Measurements from ENCODE around the gene OR6J1. TPM values are rescaled to one million over a fixed set of nuclear protein-coding genes. Genes with fewer than 3 reads are reported as not detected.
"Not testable (repeated sequence)": the region's sequence is repeated elsewhere in the genome, so short reads cannot be mapped to it uniquely, and the experiment has no call there.

The OR6J1 gene
- total RNA-seq, 2 experiments from 2014 or later: not detected

DNA sequence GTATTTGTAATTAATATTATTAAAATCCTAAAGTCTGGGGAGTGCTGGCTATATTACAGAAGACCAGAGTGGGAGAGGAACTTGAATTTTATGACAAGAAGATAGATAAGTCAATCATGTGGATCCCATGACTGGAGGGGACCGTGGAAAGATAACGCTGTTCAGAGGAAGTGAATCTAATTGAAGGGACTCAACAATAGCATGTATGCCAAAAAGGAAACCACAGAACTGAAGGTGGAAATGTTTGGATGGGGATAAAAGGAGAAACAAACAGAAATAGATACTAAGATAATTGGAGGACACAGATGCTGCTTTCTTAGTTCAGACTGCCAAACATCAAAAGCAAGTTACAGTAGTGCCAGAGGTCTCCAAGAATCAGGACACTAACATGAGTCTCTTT lies 21.1 kb downstream of the OR6J1 start:
- H3K4me1 Mint-ChIP-seq (ENCODE audit: low read depth): peaks cover 4% of the 10 kb centered on the region
- no peaks in the 10 kb centered on the region for H3K27me3 Mint-ChIP-seq (ENCODE audit: low read depth)
- intact Hi-C loops (cut with micrococcal nuclease): no loop called here
- H3K9me3 Mint-ChIP-seq: peaks cover 2% of the 10 kb centered on the region
- no peak for DNase-seq
- no peaks in the 10 kb centered on the region for H3K36me3 Mint-ChIP-seq (ENCODE audit: low read depth)
- CTCF ChIA-PET: no interaction called here
- no peak overlapping the region for H3K27ac Mint-ChIP-seq
- no peak overlapping the region for H3K4me3 Mint-ChIP-seq

DNA sequence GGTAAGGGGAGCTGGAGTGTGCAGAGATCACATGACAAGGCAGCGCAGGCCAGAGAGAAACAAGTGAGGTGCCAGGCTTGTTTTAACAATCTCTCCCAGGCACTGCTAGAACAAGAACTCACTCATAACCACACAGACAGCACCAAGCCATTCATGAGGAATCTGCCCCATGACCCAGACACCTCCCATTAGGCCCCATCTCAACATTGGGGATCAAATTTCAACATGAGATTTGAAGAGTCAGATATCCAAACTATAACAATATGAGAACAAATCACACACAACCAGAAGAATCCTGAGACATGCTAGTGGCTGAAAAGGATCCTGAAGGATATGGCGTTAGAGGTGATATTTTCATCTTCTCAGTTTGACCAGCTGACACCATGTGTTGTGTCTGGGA lies 21.9 kb downstream of the OR6J1 start:
- peaks cover 4% of the 10 kb centered on the region for H3K4me1 Mint-ChIP-seq (ENCODE audit: low read depth)
- DNase-seq: no peak
- H3K9me3 Mint-ChIP-seq: peaks cover 2% of the 10 kb centered on the region
- intact Hi-C loops (cut with micrococcal nuclease): no loop called here
- no peak overlapping the region for H3K27ac Mint-ChIP-seq
- CTCF ChIA-PET: interaction anchor here (0.7 kb wide), 1 partner anchor 981 kb away, joined by 3 read pairs; no protein-coding TSS in a partner anchor
- H3K27me3 Mint-ChIP-seq (ENCODE audit: low read depth): no peaks in the 10 kb centered on the region
- H3K4me3 Mint-ChIP-seq: no peak overlapping the region
- H3K36me3 Mint-ChIP-seq (ENCODE audit: low read depth): no peaks in the 10 kb centered on the region

DNA sequence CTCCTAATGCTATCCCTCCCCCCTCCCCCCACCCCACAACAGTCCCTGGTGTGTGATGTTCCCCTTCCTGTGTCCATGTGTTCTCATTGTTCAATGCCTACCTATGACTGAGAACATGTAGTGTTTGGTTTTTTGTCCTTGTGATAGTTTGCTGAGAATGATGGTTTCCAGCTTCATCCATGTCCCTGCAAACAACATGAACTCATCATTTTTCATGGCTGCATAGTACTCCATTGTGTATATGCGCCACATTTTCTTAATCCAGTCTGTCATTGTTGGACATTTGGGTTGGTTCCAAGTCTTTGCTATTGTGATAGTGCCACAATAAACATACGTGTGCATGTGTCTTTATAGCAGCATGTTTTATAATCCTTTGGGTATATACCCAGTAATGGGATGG lies 28.4 kb downstream of the OR6J1 start:
- H3K36me3 Mint-ChIP-seq (ENCODE audit: low read depth); intact Hi-C loops (cut with micrococcal nuclease); CTCF ChIA-PET; H3K4me1 Mint-ChIP-seq (ENCODE audit: low read depth); H3K9me3 Mint-ChIP-seq; H3K27me3 Mint-ChIP-seq (ENCODE audit: low read depth); H3K27ac Mint-ChIP-seq; DNase-seq; H3K4me3 Mint-ChIP-seq: not testable (repeated sequence)

DNA sequence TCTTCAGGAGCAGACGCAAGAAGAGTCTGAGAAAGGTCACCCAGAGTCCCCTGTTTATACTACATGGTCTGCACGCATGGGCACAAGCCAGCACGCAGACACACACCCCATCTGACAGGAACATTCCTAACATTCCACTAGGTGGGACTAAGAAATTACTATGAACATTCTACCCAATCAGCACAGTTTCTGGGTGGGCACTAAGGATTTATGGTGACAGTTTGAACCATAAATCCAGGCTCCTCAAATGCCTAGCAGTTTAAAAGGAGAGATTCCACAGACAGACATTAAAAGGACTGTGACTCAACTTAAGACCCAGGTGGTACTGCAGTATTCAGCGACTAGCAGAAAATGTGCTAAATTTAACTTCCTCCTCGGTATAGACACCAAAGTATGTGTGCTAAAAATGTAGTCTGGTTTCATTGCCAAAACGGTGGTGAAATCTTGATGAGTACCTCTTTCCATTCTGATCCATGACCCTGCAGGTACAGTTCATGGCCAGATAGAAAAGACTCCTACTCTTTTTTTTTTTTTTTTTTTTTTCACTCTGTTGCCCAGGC lies 29.8 kb downstream of the OR6J1 start:
- H3K9me3 Mint-ChIP-seq: no peaks in the 10 kb centered on the region
- CTCF ChIA-PET: no interaction called here

DNA sequence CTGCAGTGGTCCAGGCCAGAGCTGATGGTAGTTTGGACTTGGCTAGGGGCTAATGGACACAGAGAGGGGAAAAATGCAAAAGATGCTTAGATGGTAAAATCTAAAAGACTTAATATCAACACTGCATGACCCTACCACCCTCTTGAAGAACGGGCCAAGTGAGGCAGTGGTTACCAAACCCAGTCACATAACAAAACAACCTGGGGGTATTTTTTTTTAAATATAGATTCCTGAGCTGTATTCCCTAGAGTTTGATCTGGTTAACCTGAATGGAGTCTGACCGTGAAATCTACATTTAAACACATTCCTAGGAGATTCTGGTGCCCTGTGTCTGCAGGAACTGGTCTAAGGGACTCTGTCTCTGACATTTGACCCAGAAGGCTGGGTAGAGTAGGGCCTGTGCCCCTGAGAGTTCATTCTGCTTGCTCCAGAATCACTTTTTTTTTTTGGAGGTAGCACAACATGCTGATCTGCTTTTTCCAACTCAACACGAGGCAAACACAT lies 30.4 kb downstream of the OR6J1 start:
- Mint-ChIP-seq H3K27ac (no peak overlapping the region), H3K9me3 (no peaks in the 10 kb centered on the region), H3K4me1 (ENCODE audit: low read depth) (no peaks in the 10 kb centered on the region), H3K4me3 (no peak overlapping the region), H3K36me3 (ENCODE audit: low read depth) (peaks cover 12% of the 10 kb centered on the region), H3K27me3 (ENCODE audit: low read depth) (no peaks in the 10 kb centered on the region)
- no peak for DNase-seq
- intact Hi-C loops (cut with micrococcal nuclease): no loop called here
- CTCF ChIA-PET: no interaction called here

More for the DNA sequence above, 29.8 kb downstream of the OR6J1 start:
- Mint-ChIP-seq H3K36me3 (ENCODE audit: low read depth) (peaks cover 12% of the 10 kb centered on the region), H3K27ac (no peak overlapping the region), H3K27me3 (ENCODE audit: low read depth) (no peaks in the 10 kb centered on the region), H3K4me3 (no peak overlapping the region), H3K4me1 (ENCODE audit: low read depth) (no peaks in the 10 kb centered on the region)
- intact Hi-C loops (cut with micrococcal nuclease): no loop called here
- DNase-seq: no peak

DNA sequence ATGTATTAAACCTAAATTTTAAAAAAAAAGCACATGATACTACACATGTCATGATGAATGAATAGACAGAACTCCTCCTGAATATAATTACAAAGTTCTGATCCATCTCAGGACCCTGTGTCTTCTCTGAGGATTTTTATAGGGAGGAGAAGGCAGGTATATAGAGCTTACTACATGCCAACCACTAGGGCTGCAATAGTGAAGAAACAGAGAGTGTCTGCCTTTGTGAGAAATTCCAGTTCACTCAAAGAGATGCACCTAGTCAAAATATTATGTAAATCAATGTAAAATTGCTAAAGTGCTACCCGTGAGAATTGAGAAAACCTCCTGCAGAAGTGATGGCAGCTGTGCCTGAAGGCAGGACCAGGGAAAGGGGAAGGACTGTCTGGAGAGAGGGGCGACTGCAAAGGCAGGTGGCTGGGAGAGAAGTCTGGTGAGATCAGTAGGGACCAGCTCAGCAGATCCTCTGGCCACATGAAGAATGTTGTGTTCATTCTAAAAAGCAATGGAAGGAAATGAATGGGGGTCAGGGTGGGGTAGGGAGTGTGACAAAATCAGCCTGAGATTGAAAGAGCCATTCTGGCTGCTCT lies 31.0 kb downstream of the OR6J1 start:
- CTCF ChIA-PET: no interaction called here
- intact Hi-C loops (cut with micrococcal nuclease): no loop called here
- no peaks in the 10 kb centered on the region for H3K27me3 Mint-ChIP-seq (ENCODE audit: low read depth)
- no peaks in the 10 kb centered on the region for H3K4me1 Mint-ChIP-seq (ENCODE audit: low read depth)
- no peak overlapping the region for H3K4me3 Mint-ChIP-seq
- H3K9me3 Mint-ChIP-seq: no peaks in the 10 kb centered on the region
- DNase-seq: no peak
- no peak overlapping the region for H3K27ac Mint-ChIP-seq
- peaks cover 12% of the 10 kb centered on the region for H3K36me3 Mint-ChIP-seq (ENCODE audit: low read depth)

DNA sequence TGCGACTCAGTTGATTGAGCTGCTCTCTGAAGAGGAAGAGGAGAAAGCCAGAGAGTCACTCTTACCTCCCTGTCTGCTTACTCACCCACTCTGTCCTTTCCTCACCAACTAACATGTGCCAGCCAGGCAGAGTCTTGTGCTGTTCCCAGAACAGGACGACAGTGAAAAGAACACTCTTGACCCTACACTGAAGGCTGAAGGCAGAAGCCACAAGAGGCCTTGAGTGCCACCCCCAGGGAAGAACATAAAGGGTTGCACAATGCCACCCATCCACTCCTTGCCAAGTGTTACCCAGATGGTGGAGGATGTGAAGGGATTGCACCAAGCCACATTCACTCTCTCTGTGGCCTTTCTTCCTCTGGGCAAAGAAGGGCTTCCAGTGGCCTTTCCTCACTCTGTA lies 33.2 kb downstream of the OR6J1 start:
- Mint-ChIP-seq H3K36me3 (ENCODE audit: low read depth) (peaks cover 14% of the 10 kb centered on the region), H3K27me3 (ENCODE audit: low read depth) (no peaks in the 10 kb centered on the region), H3K27ac (no peak overlapping the region), H3K9me3 (no peaks in the 10 kb centered on the region), H3K4me1 (ENCODE audit: low read depth) (no peaks in the 10 kb centered on the region), H3K4me3 (no peak overlapping the region)
- no peak for DNase-seq
- intact Hi-C loops (cut with micrococcal nuclease): no loop called here
- CTCF ChIA-PET: no interaction called here

DNA sequence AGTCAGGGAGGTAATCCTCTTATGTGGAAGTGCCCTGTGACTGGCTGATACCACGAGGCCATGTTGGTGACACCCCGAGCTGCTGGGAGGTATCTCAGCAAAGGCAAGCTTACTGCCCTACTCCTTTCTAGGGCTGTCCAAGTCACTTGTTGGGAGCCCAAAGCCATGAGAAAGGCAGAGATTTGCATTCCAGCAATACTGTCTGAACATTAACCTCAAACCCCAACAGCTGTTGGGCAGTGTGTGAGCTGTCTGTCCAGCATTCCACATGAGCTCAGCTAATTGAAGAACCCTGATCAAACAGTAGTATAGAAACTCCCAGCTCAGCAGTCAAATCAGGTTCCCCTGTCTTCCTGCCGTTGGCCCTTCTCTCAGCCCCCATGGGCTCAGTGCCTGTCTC lies 36.9 kb downstream of the OR6J1 start:
- H3K4me1 Mint-ChIP-seq (ENCODE audit: low read depth): no peaks in the 10 kb centered on the region
- CTCF ChIA-PET: interaction anchor here (0.5 kb wide), 1 partner anchor 10 kb away, joined by 3 read pairs; no protein-coding TSS in a partner anchor
- intact Hi-C loops (cut with micrococcal nuclease): no loop called here
- H3K4me3 Mint-ChIP-seq: no peak overlapping the region
- H3K27ac Mint-ChIP-seq: no peak overlapping the region
- peaks cover 21% of the 10 kb centered on the region for H3K36me3 Mint-ChIP-seq (ENCODE audit: low read depth)
- H3K9me3 Mint-ChIP-seq: no peaks in the 10 kb centered on the region
- H3K27me3 Mint-ChIP-seq (ENCODE audit: low read depth): no peaks in the 10 kb centered on the region
- no peak for DNase-seq

DNA sequence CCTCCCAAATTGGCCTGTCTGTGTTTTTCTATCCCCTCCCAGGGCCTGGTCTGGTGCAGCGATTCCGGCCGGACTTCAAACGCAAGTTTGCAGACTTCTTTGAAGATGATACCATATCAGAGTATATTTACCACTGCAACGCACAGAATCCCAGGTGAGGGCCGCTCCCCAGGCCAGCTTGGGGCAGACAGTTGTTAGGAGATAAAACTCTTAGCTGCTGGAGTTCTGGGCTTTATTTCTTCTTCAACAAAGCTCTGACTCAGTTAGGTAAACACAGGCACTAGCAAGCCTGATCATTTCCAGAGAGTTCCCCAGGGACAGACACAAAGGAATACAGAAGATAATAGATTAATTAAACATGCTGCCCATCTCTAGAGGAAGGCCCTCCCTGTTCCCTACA lies 37.8 kb downstream of the OR6J1 start:
- intact Hi-C loops (cut with micrococcal nuclease): no loop called here
- Mint-ChIP-seq H3K4me1 (ENCODE audit: low read depth) (no peaks in the 10 kb centered on the region), H3K27ac (no peak overlapping the region), H3K9me3 (no peaks in the 10 kb centered on the region), H3K27me3 (ENCODE audit: low read depth) (no peaks in the 10 kb centered on the region), H3K4me3 (no peak overlapping the region), H3K36me3 (ENCODE audit: low read depth) (peaks cover 24% of the 10 kb centered on the region)
- no peak for DNase-seq
- CTCF ChIA-PET: interaction anchor here (0.6 kb wide), 1 partner anchor 208 kb away, joined by 3 read pairs; no protein-coding TSS in a partner anchor

DNA sequence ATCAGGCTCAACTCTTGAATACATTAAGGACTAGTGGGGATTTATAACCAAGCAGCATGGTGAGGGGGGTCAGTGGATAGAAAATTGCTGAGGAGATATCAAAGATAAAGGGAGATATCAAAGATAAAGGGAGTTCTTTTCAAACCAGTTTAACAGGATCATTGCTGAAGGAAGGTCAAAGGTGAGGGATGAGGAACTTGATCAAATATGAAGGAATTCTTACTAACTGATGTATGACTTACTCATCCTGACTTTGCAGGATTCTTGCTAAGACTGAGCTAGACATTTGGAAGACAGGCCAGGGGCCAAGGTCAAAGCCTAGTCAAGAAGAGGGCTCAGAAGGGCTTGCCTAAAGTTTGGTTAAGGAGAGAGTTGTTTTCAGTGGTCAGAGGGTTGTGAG lies 41.3 kb downstream of the OR6J1 start:
- CTCF ChIA-PET: interaction anchor here (0.9 to 3.8 kb wide), 2 partner anchors 13 to 32 kb away, joined by 3 to 24 read pairs; no protein-coding TSS in a partner anchor
- DNase-seq: no peak
- H3K4me1 Mint-ChIP-seq (ENCODE audit: low read depth): peaks cover 23% of the 10 kb centered on the region

DNA sequence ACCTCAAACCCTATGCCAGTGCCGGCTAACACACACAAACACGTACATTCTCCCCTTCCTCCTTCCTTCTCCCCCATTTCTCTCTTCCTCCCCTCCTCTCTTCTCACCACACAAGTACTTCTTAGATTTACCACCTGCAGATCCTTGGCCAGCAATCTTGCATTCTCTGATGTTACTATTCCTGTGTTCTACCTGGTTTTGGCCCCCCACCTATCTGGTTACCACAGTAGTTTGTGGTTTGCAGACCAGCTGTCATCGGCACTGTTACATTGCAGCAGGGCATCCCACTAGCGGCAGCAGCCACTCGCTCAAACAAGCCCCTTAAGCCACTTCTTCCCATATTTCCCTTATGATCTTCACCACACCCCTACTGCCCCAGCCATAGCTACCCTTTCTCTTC lies 42.2 kb downstream of the OR6J1 start:
- no peak overlapping the region for H3K27ac Mint-ChIP-seq
- CTCF ChIA-PET: interaction anchor here (1.3 to 3.8 kb wide), 3 partner anchors 12 to 46 kb away, joined by 3 to 24 read pairs (median 14); partner anchors contain the start of gene DAD1

More for the DNA sequence above, 41.3 kb downstream of the OR6J1 start:
- Mint-ChIP-seq H3K27ac (no peak overlapping the region), H3K9me3 (no peaks in the 10 kb centered on the region), H3K4me3 (no peak overlapping the region), H3K36me3 (ENCODE audit: low read depth) (peaks cover 12% of the 10 kb centered on the region), H3K27me3 (ENCODE audit: low read depth) (no peaks in the 10 kb centered on the region)
- intact Hi-C loops (cut with micrococcal nuclease): no loop called here

DNA sequence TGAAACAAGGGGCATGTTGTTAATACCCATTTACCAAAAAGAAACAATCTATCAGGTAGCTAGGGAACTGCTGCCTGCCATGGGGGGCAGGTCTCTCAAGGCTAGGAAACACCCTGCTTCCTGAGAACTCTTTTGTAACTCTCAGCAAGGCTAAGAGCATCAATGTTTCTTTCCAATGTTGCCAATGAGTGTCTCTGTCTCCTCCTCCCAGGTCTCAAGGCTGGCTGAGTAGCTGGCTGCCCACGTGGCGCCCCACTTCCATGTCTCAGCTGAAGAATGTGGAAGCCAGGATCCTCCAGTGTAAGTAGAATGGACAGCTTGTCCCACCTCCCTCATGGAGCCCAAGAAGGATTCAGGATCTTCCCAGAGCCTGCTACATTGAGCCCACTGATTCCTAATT lies 42.7 kb downstream of the OR6J1 start:
- Mint-ChIP-seq H3K27me3 (ENCODE audit: low read depth) (no peaks in the 10 kb centered on the region), H3K4me1 (ENCODE audit: low read depth) (peaks cover 23% of the 10 kb centered on the region), H3K4me3 (no peak overlapping the region), H3K9me3 (no peaks in the 10 kb centered on the region), H3K36me3 (ENCODE audit: low read depth) (peaks cover 10% of the 10 kb centered on the region), H3K27ac (no peak overlapping the region)
- CTCF ChIA-PET: interaction anchor here (0.7 to 3.8 kb wide), 5 partner anchors 12 to 99 kb away, joined by 3 to 24 read pairs (median 5); partner anchors contain the start of gene DAD1
- intact Hi-C loops (cut with micrococcal nuclease): no loop called here
- DNase-seq: no peak

More for the DNA sequence above, 42.2 kb downstream of the OR6J1 start:
- no peaks in the 10 kb centered on the region for H3K27me3 Mint-ChIP-seq (ENCODE audit: low read depth)
- DNase-seq: no peak
- H3K36me3 Mint-ChIP-seq (ENCODE audit: low read depth): peaks cover 10% of the 10 kb centered on the region
- no peak overlapping the region for H3K4me3 Mint-ChIP-seq
- intact Hi-C loops (cut with micrococcal nuclease): no loop called here
- peaks cover 23% of the 10 kb centered on the region for H3K4me1 Mint-ChIP-seq (ENCODE audit: low read depth)
- H3K9me3 Mint-ChIP-seq: no peaks in the 10 kb centered on the region

DNA sequence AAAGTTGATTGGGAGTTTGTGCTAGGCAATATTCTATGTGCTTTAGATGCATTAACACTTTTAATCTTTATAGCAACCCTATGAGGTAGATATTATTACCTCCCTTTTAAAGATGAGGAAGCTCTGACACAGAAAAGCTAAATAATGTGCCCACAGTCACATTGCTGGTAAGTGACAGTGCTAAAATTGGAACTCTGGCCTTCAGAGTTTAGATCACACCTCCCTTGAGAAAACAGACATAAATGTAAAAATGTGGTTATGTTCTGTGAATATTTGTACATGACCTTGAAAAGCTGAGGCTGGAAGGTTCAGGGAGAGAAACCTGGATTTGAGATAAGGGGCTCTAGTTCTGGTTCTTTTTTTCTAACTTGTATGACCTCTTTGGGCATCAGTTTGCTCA lies 44.1 kb downstream of the OR6J1 start:
- H3K36me3 Mint-ChIP-seq (ENCODE audit: low read depth): peaks cover 8% of the 10 kb centered on the region
- intact Hi-C loops (cut with micrococcal nuclease): no loop called here
- no peak overlapping the region for H3K27ac Mint-ChIP-seq
- no peaks in the 10 kb centered on the region for H3K27me3 Mint-ChIP-seq (ENCODE audit: low read depth)
- CTCF ChIA-PET: interaction anchor here (1.0 to 3.8 kb wide), 7 partner anchors 10 to 300 kb away, joined by 3 to 24 read pairs (median 5); partner anchors contain the start of genes DAD1 and OR6J1
- H3K4me3 Mint-ChIP-seq: no peak overlapping the region
- DNase-seq: no peak
- no peaks in the 10 kb centered on the region for H3K9me3 Mint-ChIP-seq
- peaks cover 23% of the 10 kb centered on the region for H3K4me1 Mint-ChIP-seq (ENCODE audit: low read depth)
